Activated naive CD8-positive, alpha-beta T cell treated with anti-CD3 and anti-CD28 coated beads, Interleukin-2, amount 50 U/mL, for 16 hours (primary cell): ENCODE measurements around the gene NFKBIE.
"Not testable (repeated sequence)": the region's sequence is repeated elsewhere in the genome, so short reads cannot be mapped to it uniquely, and the experiment has no call there.

Source experiments
- DNase-seq: peaks from one replicate; pipeline ENCODE4 v3.0.0-alpha.2; 2020; ENCODE audit warnings: low read depth, low spot score

Gene NFKBIE

DNA sequence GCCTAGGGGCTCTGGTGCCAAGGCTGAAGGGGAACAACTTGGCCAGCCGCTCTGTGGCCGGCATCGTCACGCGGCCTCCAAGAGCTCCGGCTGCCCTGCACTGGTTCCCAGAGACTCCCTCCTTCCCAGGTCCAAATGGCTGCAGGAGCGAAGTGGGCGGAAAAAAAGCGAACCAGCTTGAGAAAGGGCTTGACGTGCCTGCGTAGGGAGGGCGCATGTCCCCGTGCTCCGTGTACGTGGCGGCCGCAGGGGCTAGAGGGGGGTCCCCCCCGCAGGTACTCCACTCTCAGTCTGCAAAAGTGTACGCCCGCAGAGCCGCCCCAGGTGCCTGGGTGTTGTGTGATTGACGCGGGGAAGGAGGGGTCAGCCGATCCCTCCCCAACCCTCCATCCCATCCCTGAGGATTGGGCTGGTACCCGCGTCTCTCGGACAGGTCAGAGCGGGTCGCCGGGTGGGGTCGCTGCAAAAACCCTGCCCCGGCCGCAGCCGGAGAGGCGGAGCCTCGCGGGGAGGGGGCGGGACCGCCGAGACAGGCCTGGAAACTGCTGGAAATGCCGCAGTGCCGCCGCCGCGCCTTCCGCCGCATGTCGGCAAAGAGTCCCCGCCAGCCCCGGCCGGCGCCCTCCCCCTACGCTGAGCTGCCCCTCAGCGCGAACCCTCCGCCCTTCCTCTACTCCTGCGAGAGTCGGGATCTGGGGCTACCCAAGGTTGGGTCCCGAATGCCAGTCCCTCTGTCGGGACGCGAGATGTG lies 19.3 kb downstream of the NFKBIE start:
- peak; percentile 70 for DNase-seq

DNA sequence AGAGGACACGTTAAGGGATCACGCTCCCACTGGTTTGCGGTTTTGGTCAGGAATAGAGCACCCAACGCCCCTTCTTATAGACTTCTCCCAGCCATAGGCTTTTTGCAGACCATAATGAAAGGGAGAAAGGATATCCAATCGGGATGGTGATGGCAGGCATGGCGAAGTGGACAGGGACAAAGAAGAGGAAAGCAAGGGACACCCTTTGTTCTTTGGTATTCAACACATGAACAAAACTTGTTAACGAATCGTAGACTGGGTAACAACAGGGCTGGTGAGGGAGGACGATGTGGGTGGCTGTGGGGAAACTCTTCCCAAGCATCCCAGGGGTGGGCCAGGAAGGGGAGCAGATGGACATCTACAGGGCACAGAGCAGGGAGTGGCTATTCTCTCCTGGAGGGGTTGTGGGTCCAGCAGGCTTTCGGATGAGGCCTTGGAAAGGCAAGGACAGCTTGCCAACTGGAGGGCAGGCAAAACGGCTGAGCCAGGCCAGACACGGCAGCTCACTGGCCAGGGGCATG lies 19.9 kb downstream of the NFKBIE start:
- no peak for DNase-seq

- DNase-seq, result no peak
Observed at GRCh38 chr6:44243345-44243744, 22.0 kb downstream of the NFKBIE start.

DNA sequence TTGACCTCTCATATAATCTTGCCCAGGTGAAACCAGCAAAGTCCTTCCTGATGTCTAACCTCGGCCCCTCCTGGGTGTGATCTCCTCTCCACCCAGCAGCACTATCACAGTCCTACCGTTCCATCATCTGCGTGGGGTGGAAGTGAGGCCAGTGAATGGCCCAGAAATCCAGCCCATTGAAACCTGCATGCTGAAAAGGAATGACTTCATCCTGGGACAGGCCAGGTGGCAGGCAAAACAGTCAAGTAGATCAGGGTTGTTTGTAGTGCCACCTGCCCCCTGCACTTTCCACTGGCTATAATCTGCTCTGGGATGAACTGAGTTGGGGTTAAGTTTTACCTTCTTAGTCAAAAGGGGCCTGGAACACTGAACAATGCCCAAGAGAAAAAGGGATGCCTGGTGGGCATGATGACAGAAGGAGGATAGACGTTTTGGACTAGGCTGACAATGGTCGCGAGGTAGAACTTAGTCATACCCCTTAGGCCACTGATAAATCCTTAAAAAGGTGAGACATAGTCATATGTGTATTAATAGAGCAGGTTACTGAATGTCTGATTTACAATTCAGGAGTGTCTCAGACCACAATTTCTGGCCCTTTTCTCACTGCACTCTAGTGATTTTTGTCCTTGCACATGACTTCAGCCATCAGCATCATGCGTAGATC lies 26.5 kb downstream of the NFKBIE start:
- no peak for DNase-seq

DNA sequence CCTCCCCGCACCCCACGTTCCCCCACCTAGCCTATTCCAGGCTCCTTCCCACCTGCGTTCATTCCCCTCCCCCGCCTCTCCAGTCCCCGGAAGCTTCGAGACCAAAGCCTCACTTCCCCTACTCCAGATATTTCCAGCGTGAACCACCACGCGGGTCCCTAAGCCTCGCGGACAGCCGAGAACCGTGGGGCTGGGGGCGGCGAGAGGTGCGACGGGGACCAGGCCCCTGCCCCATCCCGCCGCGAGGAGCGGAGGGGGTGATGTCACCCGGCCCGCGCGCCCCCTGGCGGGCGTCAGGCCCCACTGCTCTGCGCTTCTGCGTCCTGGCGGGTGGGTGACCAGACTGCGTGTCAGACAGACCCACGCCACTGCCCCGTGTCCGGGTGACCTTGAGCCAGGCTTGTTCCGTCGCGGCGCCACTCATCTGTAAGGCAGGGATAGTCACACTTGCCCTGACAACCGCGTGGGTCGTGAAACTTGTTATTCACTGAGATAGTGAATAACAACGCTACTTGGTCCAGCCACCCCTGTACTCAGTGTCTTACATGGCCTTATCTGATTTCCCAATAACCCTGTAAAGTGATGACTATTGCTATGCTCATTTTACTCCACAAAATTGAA lies 27.4 kb downstream of the NFKBIE start:
- peak; percentile 59 for DNase-seq

DNA sequence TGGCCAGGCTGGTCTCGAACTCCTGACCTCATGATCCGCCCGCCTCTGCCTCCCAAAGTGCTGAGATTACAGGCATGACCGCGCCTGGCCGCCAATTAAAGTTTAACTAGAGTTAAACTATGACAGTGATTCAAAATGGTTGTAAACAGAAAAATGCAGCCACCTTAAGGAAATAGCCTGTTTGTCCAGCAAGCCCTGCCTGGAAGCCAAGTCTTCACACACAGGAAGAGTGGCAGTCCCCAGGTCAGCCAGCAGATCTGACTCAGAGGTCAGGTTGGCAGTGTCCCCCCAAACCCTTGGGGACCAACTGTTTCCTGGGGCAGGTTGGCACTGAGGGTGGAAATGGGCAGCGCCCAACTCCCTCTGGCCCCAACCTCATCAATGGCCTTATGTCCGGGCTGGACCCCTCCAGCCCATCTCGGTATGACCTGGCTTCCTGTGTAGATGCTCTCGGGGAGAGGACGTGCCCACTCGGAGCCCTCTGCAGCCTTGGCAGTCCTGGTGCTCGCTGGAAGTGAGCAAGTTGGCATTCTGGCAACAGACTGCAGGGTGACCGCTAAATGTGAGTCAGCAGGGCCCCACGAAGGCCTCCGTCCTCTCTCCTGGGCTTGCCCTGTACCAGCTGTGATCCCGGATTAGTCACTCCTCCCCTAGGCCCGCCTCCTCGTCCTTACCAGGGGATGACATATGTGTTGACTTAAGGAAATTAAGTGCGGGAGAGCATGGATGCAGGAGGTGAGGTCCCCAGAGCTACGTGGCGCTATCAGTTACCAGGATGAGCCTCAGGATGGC lies 28.1 kb downstream of the NFKBIE start:
- no peak for DNase-seq

- DNase-seq, result no peak
Observed at GRCh38 chr6:44235891-44236516, 29.3 kb downstream of the NFKBIE start.

- no peak for DNase-seq
Observed at GRCh38 chr6:44235269-44235668, 30.1 kb downstream of the NFKBIE start.

DNA sequence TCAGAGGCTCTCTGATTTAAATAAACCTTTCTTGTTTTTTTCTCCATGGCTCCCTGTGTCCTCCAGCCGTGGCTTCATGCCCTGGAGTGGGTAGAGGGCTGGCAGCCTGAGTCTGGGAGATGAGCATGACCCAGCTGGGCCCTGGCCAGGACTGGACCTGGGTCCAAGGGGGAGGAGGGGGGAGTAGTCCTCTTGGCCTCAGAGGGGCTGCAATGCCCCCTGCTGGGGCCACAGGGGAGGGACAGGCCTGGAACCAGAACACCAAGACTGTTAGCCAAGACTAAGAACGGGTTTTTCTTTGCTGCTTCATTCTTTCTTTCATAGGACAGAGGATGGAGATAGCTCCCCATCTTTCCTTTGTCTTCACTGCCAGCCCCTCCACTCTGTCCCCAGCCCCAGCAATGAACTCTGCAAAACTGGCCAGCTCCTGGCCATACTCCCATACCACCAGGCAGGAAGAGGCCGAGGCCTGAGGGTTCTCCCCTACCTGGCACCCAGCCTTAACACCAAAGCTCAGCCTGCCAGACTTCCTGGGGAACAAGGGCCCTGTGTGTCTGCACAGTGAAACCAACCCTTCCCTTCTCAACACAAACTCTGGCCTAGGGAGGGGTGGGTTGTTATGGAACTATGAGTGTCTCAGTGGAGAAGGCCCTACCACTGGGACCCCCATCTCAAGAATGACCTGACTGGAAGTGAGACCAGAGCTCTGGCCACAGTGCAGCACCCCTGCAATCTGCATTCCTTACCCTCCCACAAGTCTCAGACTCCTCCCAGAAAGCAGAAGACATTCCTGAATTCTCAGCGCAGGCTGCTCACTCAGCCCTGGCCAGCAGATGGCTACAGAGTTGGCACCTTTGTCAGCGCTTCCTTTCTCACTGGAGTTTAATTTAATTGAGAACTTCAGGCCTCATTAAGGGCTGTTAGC lies 31.0 kb downstream of the NFKBIE start:
- DNase-seq, result no peak

GRCh38 chr6:44233567-44234100 lies 31.7 kb downstream of the NFKBIE start:
- DNase-seq, result no peak

- DNase-seq, result no peak
Observed at GRCh38 chr6:44232676-44233566, 32.4 kb downstream of the NFKBIE start.

DNA sequence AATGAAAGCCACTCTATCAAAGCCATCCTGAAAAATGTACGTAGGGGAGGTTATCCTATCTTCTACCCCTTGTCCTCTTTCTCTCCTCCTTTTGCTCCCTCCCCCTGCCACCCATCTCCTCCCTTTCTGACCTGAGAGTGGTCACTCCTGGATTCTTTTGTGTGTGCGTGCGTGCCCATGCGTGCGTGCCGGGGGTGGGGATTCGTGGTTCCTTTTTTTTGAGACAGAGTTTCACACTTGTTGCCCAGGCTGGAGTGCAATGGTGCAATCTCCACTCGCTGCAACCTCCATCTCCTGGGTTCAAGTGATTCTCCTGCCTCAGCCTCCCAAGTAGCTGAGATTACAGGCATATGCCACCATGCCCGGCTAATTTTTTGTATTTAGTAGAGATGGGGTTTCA lies 33.9 kb downstream of the NFKBIE start:
- DNase-seq, result not testable (repeated sequence)

- DNase-seq, result no peak
Observed at GRCh38 chr6:44230034-44230675, 35.2 kb downstream of the NFKBIE start.

DNA sequence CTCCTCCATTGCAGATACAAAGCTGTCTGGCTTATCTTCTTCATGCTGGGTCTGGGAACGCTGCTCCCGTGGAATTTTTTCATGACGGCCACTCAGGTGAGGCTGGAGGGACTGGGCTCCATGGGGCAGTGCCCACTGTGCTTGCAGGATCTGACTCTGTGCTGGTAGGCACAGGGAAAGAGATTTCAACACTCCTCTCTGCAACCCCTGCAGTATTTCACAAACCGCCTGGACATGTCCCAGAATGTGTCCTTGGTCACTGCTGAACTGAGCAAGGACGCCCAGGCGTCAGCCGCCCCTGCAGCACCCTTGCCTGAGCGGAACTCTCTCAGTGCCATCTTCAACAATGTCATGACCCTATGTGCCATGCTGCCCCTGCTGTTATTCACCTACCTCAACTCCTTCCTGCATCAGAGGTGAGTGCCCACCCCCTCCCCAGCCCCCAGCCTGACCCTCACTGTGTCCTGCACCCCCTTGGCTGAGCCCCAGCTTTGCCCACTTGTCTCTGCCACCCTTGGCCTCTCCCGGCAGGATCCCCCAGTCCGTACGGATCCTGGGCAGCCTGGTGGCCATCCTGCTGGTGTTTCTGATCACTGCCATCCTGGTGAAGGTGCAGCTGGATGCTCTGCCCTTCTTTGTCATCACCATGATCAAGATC lies 35.8 kb downstream of the NFKBIE start:
- DNase-seq, result no peak

DNA sequence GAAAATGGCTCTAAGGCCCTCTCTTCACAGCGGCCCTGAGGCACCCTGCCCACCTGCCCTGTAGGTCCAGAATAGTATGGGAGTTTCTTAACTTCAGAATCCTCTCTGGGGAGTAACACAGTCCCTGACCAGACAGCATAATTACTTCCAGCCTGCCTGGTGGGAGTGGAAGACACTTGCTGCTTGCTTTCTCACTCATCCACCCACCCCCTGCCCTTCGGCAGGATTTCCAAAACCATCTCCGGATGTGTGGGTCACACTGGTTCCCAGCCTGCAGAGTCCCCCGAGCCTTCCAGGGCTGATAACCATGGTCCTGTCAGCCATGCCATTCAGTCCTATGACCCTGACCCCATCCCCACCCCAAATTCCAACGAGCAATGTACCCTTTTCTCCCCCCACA lies 36.5 kb downstream of the NFKBIE start:
- no peak for DNase-seq

GRCh38 chr6:44228433-44228832 lies 36.9 kb downstream of the NFKBIE start:
- no peak for DNase-seq

GRCh38 chr6:44228031-44228430 lies 37.3 kb downstream of the NFKBIE start:
- DNase-seq, result no peak
